ENCODE measurements around the gene TRIP11.

The TRIP11 gene

GRCh38 chr14:92033433-92033832, 6.4 kb downstream of the TRIP11 start:
- no peak for TF ChIP-seq CTCF (IDR thresholded peaks at IDR 0.05; ENCODE audit: borderline replicate concordance, insufficient read depth, low read depth, low read length)
- H3K4me3 ChIP-seq (ENCODE audit: low read depth, low read length): no peak overlapping the region

- no peak overlapping the region for H3K4me3 ChIP-seq (ENCODE audit: low read depth, low read length)
- no peak for TF ChIP-seq CTCF (IDR thresholded peaks at IDR 0.05; ENCODE audit: borderline replicate concordance, insufficient read depth, low read depth, low read length)
These were observed 13.2 kb downstream of the TRIP11 start for GRCh38 chr14:92026548-92027190.

GRCh38 chr14:92022036-92022435, 17.8 kb downstream of the TRIP11 start:
- TF ChIP-seq CTCF (IDR thresholded peaks at IDR 0.05; ENCODE audit: borderline replicate concordance, insufficient read depth, low read depth, low read length): no peak

GRCh38 chr14:92021523-92021922, 18.3 kb downstream of the TRIP11 start:
- no peak overlapping the region for H3K4me3 ChIP-seq (ENCODE audit: low read depth, low read length)
- no peak for TF ChIP-seq CTCF (IDR thresholded peaks at IDR 0.05; ENCODE audit: borderline replicate concordance, insufficient read depth, low read depth, low read length)

More at GRCh38 chr14:92022036-92022435, 17.8 kb downstream of the TRIP11 start:
- H3K4me3 ChIP-seq (ENCODE audit: low read depth, low read length): no peak overlapping the region

GRCh38 chr14:92014040-92014439, 25.8 kb downstream of the TRIP11 start:
- no peak for TF ChIP-seq CTCF (IDR thresholded peaks at IDR 0.05; ENCODE audit: borderline replicate concordance, insufficient read depth, low read depth, low read length)
- no peak overlapping the region for H3K4me3 ChIP-seq (ENCODE audit: low read depth, low read length)

GRCh38 chr14:92012121-92012748, 27.6 kb downstream of the TRIP11 start:
- TF ChIP-seq CTCF (IDR thresholded peaks at IDR 0.05; ENCODE audit: borderline replicate concordance, insufficient read depth, low read depth, low read length): no peak
- no peak overlapping the region for H3K4me3 ChIP-seq (ENCODE audit: low read depth, low read length)

GRCh38 chr14:92010644-92011043, 29.2 kb downstream of the TRIP11 start:
- no peak overlapping the region for H3K4me3 ChIP-seq (ENCODE audit: low read depth, low read length)
- TF ChIP-seq CTCF (IDR thresholded peaks at IDR 0.05; ENCODE audit: borderline replicate concordance, insufficient read depth, low read depth, low read length): no peak
